PFSK-1 (cell line): ENCODE data around the gene CAVIN4.

ENCODE experiments used
- FOXP2 ChIP-seq: optimal IDR thresholded peaks from 2 replicates; pipeline ENCODE3; 2011; ENCODE audit warnings: borderline replicate concordance, control low read depth, inconsistent platforms; ENCODE audit not compliant: insufficient read depth; ENCODE audit errors: extremely low read length, extremely low read depth
- POLR2AphosphoS5 ChIP-seq: IDR thresholded peaks from 2 replicates; pipeline ENCODE4 v1.6.1; 2012; ENCODE audit warnings: low read depth, mild to moderate bottlenecking, control low read depth, low read length, moderate library complexity
- SIN3A ChIP-seq: IDR thresholded peaks from 2 replicates; pipeline ENCODE4 v1.6.1; 2012; ENCODE audit warnings: mild to moderate bottlenecking, low read length, moderate library complexity, borderline replicate concordance; ENCODE audit not compliant: insufficient read depth
- TAF1 ChIP-seq: IDR thresholded peaks from 2 replicates; pipeline ENCODE4 v1.6.1; 2012; ENCODE audit warnings: low read length, control low read depth, borderline replicate concordance; ENCODE audit not compliant: insufficient read depth
- TF ChIP-seq, protein P1 (sequence below), 2 experiments: IDR thresholded peaks; 2 replicates each; pipeline versions ENCODE4 v1.6.1 to v1.8.0; 2011 to 2012; ENCODE audit warnings: low read depth in 2 of 2, low read length in 2 of 2, control low read depth in 1 of 2, inconsistent platforms in 1 of 2, mild to moderate bottlenecking in 1 of 2, moderate library complexity in 1 of 2; ENCODE audit not compliant: insufficient read depth in 1 of 2

DNA sequence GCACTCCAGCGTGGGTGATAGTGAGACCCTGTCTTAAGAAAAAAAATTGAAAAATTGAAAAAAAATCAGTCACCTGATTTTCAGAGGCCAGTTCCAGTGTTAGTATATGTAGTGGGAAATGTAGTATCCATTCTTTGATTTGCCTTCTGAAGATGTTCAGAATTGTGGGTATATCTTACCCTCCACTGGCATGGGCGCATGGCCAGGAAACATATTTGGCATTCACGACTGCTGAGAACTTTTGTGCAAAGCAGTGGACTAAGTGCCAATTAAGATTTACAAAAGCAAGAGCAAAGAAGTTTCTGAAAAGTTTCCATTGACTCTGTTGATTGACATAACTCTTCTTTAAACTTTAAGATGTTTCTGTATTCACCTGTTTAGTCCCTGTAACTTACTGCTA, 2.4 kb downstream of the CAVIN4 start:
- TF ChIP-seq, protein P1, sequence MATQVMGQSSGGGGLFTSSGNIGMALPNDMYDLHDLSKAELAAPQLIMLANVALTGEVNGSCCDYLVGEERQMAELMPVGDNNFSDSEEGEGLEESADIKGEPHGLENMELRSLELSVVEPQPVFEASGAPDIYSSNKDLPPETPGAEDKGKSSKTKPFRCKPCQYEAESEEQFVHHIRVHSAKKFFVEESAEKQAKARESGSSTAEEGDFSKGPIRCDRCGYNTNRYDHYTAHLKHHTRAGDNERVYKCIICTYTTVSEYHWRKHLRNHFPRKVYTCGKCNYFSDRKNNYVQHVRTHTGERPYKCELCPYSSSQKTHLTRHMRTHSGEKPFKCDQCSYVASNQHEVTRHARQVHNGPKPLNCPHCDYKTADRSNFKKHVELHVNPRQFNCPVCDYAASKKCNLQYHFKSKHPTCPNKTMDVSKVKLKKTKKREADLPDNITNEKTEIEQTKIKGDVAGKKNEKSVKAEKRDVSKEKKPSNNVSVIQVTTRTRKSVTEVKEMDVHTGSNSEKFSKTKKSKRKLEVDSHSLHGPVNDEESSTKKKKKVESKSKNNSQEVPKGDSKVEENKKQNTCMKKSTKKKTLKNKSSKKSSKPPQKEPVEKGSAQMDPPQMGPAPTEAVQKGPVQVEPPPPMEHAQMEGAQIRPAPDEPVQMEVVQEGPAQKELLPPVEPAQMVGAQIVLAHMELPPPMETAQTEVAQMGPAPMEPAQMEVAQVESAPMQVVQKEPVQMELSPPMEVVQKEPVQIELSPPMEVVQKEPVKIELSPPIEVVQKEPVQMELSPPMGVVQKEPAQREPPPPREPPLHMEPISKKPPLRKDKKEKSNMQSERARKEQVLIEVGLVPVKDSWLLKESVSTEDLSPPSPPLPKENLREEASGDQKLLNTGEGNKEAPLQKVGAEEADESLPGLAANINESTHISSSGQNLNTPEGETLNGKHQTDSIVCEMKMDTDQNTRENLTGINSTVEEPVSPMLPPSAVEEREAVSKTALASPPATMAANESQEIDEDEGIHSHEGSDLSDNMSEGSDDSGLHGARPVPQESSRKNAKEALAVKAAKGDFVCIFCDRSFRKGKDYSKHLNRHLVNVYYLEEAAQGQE (IDR thresholded peaks at IDR 0.05; ENCODE audit: insufficient read depth in 1 of 2, low read depth in 2 of 2, low read length in 2 of 2) = no peak
- TF ChIP-seq FOXP2 (no peak), SIN3A (no peak), POLR2AphosphoS5 (no peak), TAF1 (no peak)
